Panc1 (cell line): Measurements from ENCODE around the gene TMEM88.

Experiments
- CTCF ChIP-seq: fragments of 450-650 bp; IDR thresholded peaks from 2 replicates; pipeline ENCODE4 v1.5.1; 2017; ENCODE audit warnings: mild to moderate bottlenecking
- POLR2AphosphoS5 ChIP-seq: IDR thresholded peaks from 2 replicates; pipeline ENCODE4 v1.6.1; 2012; ENCODE audit warnings: mild to moderate bottlenecking, low read depth, low read length, moderate library complexity

DNA sequence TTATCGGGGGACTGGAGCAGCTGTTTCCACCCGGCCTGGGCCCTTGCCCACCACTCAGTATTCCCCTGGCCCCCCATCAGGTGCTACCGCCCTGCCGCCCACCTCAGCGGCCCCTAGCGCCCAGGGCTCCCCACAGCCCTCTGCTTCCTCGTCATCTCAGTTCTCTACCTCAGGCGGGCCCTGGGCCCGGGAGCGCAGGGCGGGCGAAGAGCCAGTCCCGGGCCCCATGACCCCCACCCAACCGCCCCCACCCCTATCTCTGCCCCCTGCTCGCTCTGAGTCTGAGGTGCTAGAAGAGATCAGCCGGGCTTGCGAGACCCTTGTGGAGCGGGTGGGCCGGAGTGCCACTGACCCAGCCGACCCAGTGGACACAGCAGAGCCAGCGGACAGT lies 6.1 kb upstream of the TMEM88 start:
- TF ChIP-seq CTCF (no peak), POLR2AphosphoS5 (no peak)
